ENCODE results near the gene CTSS.

- TF ChIP-seq CTCF (IDR thresholded peaks at IDR 0.05) (no peak), EP300 (IDR thresholded peaks at IDR 0.05) (no peak), POLR2AphosphoS5 (IDR thresholded peaks at IDR 0.05) (no peak), POLR2A (IDR thresholded peaks at IDR 0.05) (no peak)
Observed at GRCh38 chr1:150692720-150693119, 72.9 kb downstream of the CTSS start.
